Memory B cell (primary cell): Measurements from ENCODE around the gene KLK10.
A peak's percentile ranks its signal among the peaks of the same experiment; 100 is the strongest.

Source experiments
- ATAC-seq: fragments of 150-1000 bp; cut with Tn5 transposase; 2 replicates; pipeline ENCODE4 v1.10.0; 2021; ENCODE audit warnings: low read depth, mild to moderate bottlenecking, moderate library complexity
- DNase-seq, 2 donors: peaks; one replicate each; pipeline ENCODE4 v3.0.0; 2022; ENCODE audit warnings: low spot score in 2 of 2
- H3K27ac Mint-ChIP-seq: one replicate; pipeline ENCODE4 v1.8.0; 2022; ENCODE audit warnings: mild to moderate bottlenecking, moderate library complexity, mixed read lengths
- H3K27me3 Mint-ChIP-seq: one replicate; pipeline ENCODE4 v1.8.0; 2022; ENCODE audit warnings: mixed read lengths
- H3K36me3 Mint-ChIP-seq: one replicate; pipeline ENCODE4 v1.8.0; 2022; ENCODE audit warnings: mild to moderate bottlenecking, mixed read lengths
- H3K4me1 Mint-ChIP-seq: one replicate; pipeline ENCODE4 v1.8.0; 2022; ENCODE audit warnings: mixed read lengths
- H3K4me3 Mint-ChIP-seq: one replicate; pipeline ENCODE4 v1.8.0; 2022; ENCODE audit warnings: mild to moderate bottlenecking, moderate library complexity, mixed read lengths
- H3K9me3 Mint-ChIP-seq: one replicate; pipeline ENCODE4 v1.8.0; 2022; ENCODE audit warnings: mixed read lengths

KLK10 gene, protein sequence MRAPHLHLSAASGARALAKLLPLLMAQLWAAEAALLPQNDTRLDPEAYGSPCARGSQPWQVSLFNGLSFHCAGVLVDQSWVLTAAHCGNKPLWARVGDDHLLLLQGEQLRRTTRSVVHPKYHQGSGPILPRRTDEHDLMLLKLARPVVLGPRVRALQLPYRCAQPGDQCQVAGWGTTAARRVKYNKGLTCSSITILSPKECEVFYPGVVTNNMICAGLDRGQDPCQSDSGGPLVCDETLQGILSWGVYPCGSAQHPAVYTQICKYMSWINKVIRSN

DNA sequence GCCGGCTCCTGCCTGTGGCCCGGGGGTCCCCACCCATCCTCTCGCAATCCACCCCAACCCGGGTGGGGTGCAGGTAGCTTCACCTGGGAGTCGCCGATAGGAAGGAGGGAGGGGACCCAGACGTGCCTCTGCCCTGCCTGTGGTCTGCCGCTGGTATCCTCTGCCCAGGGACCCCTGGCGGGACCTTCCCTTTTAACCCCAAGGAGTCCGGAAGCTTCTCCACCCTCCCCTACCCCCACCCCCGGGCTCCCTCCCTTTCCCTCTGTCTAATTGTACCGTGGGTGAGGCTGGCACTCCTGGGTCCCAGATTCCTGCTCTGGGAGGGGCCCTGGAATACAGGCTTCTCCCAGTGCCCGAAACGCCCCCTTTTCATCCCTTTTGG, at the start of gene KLK10:
TSS of gene KLK10 (minus strand) at position 166 of the 382 bp plus-strand sequence. CDS start 579 bp downstream, outside the sequence.
- peaks cover 13% of the 10 kb centered on the region for H3K4me1 Mint-ChIP-seq
- H3K9me3 Mint-ChIP-seq: peaks cover 3% of the 10 kb centered on the region
- no peak within 1 kb of the TSS for H3K27ac Mint-ChIP-seq
- peak within 1 kb of the TSS; percentile 62 for H3K4me3 Mint-ChIP-seq
- peaks cover 7% of the 10 kb centered on the region for H3K36me3 Mint-ChIP-seq
- ATAC-seq (no peak), DNase-seq (no peak)
- H3K27me3 Mint-ChIP-seq: peaks cover 39% of the 10 kb centered on the region

DNA sequence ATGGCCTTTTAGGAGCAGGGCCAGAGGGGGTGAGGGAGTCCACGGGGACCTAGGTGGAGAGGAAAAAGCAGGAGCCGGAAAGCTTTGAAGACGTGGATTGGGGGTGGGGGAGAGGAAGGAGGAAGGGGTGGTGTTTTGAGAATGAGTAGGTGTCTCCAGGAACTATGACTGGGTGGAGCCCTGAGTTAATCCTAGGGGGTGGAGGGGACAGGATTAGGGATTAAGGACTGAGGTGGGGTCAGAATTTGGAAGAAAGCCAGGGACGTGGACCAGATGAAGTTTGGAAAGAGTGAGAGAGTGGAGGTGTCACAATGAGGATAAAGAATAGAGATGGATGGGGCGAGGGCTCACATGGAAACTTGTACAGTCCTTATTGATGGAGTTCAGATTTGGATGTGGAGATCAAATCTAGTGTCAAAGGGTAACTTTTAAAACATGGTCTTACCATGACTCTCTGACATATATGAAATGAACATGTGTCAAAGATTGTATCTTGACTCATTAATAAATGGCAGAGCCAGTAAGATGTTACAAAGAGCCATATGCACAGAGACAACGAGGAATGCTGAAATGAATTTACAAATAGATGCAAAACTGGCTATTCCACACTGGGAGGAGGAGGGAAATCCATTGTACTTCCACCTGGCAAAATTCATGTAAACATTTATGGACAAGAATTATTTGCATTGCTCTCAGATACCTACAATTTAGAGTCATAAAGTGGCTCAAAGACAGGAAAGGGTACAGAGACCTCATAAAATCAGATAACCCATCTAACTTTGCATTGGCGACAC, 47.1 kb upstream of the KLK10 start:
- no peak for DNase-seq
- H3K4me3 Mint-ChIP-seq: no peak overlapping the region
- H3K27me3 Mint-ChIP-seq: peaks cover 21% of the 10 kb centered on the region
- H3K36me3 Mint-ChIP-seq: peaks cover 8% of the 10 kb centered on the region
- no peak for ATAC-seq
- H3K27ac Mint-ChIP-seq: no peak overlapping the region
- peaks cover 4% of the 10 kb centered on the region for H3K4me1 Mint-ChIP-seq
- peaks cover 5% of the 10 kb centered on the region for H3K9me3 Mint-ChIP-seq

- Mint-ChIP-seq H3K4me1 (peaks cover 4% of the 10 kb centered on the region), H3K27me3 (peaks cover 29% of the 10 kb centered on the region), H3K36me3 (peaks cover 10% of the 10 kb centered on the region), H3K9me3 (peaks cover 11% of the 10 kb centered on the region), H3K27ac (no peak overlapping the region), H3K4me3 (no peak overlapping the region)
- DNase-seq (no peak), ATAC-seq (no peak)
Measured at GRCh38 chr19:51065221-51065960, 45.9 kb upstream of the KLK10 start.

DNA sequence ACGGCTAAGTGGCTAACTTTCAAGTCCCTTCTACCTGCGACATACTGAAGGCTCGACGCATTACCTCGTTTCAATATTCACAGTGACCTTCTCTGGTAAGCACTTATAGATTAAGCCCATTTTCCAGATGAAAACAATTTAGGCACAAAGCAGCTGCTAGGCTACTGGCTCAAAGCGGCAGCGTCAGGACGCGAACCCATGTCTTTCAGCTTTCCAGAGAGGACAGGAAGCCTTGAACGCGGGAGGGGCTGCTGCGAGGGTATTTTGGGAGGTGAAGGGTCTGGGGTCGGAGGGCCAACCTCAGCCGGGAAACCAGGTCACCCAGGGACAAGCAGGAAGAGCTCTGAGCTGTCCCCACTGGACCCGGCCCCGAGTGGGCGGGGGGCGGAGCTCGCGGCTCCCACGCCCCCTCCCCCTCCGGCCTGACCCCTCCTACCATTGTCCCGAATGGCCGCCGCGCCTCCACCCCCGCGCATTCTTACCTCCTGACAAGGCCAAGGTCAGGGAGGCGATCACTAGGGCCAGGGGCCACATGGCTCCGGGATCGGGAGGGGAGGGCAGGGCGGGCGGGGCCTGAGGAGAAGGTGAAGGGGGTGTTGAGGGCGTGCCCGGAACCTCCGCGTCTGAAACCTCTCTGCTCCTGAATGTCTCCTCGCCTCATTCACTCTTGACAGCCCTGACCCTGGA, 45.2 kb upstream of the KLK10 start, which contains the start of gene KLK13:
TSS of gene KLK13 (minus strand) at position 559 of the 687 bp plus-strand sequence. CDS start at position 534, 25 bp downstream.
- Mint-ChIP-seq H3K36me3 (peaks cover 10% of the 10 kb centered on the region), H3K27ac (no peak within 1 kb of the TSS), H3K4me1 (peaks cover 4% of the 10 kb centered on the region), H3K4me3 (no peak within 1 kb of the TSS), H3K9me3 (peaks cover 11% of the 10 kb centered on the region), H3K27me3 (peaks cover 32% of the 10 kb centered on the region)
- DNase-seq (no peak), ATAC-seq (no peak)

- Mint-ChIP-seq H3K4me3 (no peak overlapping the region), H3K36me3 (peaks cover 10% of the 10 kb centered on the region), H3K9me3 (peaks cover 11% of the 10 kb centered on the region), H3K27ac (no peak overlapping the region), H3K4me1 (peaks cover 4% of the 10 kb centered on the region), H3K27me3 (peaks cover 34% of the 10 kb centered on the region)
- ATAC-seq (no peak), DNase-seq (no peak)
Measured at GRCh38 chr19:51063664-51064063, 44.2 kb upstream of the KLK10 start.

DNA sequence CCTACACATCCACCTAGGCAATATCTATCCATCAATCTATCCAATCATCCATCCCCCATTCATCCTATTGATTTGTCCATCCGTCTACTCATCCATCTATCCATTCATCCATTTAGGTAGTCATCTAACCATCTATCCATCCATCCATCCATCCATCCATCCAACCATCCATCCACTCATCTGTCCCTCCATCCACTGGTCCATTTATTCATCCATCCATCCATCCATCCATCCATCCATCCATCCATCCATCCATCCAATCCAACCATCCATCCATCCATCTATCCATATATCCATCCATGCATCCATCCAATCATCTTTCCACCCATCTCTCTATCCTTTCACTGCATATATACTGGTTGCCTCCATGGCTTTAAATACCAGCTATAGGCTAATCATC, 41.5 kb upstream of the KLK10 start:
- Mint-ChIP-seq H3K27me3 (peaks cover 32% of the 10 kb centered on the region), H3K4me1 (peaks cover 4% of the 10 kb centered on the region), H3K27ac (no peak overlapping the region)

DNA sequence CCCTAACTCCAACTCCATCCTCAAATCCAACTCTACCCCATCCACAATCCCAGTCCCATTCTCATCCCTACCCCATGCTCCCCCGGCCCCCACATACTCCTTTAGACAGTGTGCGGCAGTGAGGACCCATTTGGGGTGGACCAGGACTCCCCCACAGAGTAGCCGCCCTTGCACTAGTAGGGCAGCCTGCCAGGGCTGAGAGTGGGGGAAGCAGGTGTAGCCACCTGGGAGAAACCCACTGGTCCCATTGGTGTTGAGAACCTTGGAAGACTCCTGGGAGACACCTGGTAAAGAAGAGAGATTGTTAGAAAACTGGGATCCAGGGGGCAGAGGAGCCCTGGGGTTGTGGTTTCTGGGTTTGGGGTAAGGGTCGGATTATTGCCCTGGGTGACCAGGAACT, 40.8 kb upstream of the KLK10 start:
- Mint-ChIP-seq H3K27me3 (peaks cover 34% of the 10 kb centered on the region), H3K27ac (no peak overlapping the region), H3K36me3 (peaks cover 3% of the 10 kb centered on the region), H3K4me3 (no peak overlapping the region), H3K4me1 (peaks cover 1% of the 10 kb centered on the region), H3K9me3 (peaks cover 10% of the 10 kb centered on the region)
- ATAC-seq (no peak), DNase-seq (no peak)

More for the DNA sequence above, 41.5 kb upstream of the KLK10 start:
- no peak overlapping the region for H3K4me3 Mint-ChIP-seq
- H3K9me3 Mint-ChIP-seq: peaks cover 10% of the 10 kb centered on the region
- H3K36me3 Mint-ChIP-seq: peaks cover 5% of the 10 kb centered on the region
- DNase-seq: no peak
- ATAC-seq: no peak

- no peak for ATAC-seq
- peaks cover 2% of the 10 kb centered on the region for H3K36me3 Mint-ChIP-seq
- peaks cover 35% of the 10 kb centered on the region for H3K27me3 Mint-ChIP-seq
- no peak overlapping the region for H3K27ac Mint-ChIP-seq
- H3K9me3 Mint-ChIP-seq: peaks cover 11% of the 10 kb centered on the region
- no peaks in the 10 kb centered on the region for H3K4me1 Mint-ChIP-seq
- no peak overlapping the region for H3K4me3 Mint-ChIP-seq
- no peak for DNase-seq
Measured at GRCh38 chr19:51059715-51060114, 40.2 kb upstream of the KLK10 start.

GRCh38 chr19:51055866-51056265, 36.4 kb upstream of the KLK10 start:
- Mint-ChIP-seq H3K4me3 (no peak overlapping the region), H3K27me3 (peaks cover 29% of the 10 kb centered on the region), H3K27ac (no peak overlapping the region), H3K4me1 (no peaks in the 10 kb centered on the region), H3K9me3 (peaks cover 7% of the 10 kb centered on the region), H3K36me3 (peaks cover 1% of the 10 kb centered on the region)
- DNase-seq: no peak
- ATAC-seq: no peak

GRCh38 chr19:51047031-51047335, 27.5 kb upstream of the KLK10 start:
- Mint-ChIP-seq H3K36me3 (no peaks in the 10 kb centered on the region), H3K9me3 (peaks cover 4% of the 10 kb centered on the region), H3K27me3 (peaks cover 5% of the 10 kb centered on the region), H3K4me3 (no peak overlapping the region), H3K4me1 (no peaks in the 10 kb centered on the region), H3K27ac (no peak overlapping the region)
- ATAC-seq (no peak), DNase-seq (no peak)

DNA sequence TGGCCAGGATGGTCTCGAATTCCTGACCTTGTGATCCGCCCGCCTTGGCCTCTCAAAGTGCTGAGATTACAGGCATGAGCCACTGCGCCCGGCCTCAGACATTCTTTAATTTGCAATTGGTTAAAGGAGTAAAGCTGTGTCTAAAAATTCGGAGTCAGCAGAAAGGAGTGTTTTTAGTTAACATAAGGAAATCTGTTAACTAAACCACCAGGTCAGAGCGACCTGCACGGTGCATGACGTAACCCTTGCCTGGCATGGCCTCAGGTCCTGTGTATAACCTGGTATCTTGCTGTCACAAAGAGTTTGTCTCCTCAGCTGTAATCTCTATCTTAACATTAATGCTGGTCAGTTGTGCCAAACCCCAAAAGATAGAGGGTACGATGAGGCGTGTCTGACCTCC, 24.8 kb upstream of the KLK10 start:
- H3K27ac Mint-ChIP-seq: no peak overlapping the region
- H3K4me3 Mint-ChIP-seq: no peak overlapping the region
- no peaks in the 10 kb centered on the region for H3K36me3 Mint-ChIP-seq
- peaks cover 5% of the 10 kb centered on the region for H3K27me3 Mint-ChIP-seq
- no peak for DNase-seq
- ATAC-seq: no peak
- peaks cover 4% of the 10 kb centered on the region for H3K9me3 Mint-ChIP-seq
- H3K4me1 Mint-ChIP-seq: no peaks in the 10 kb centered on the region

DNA sequence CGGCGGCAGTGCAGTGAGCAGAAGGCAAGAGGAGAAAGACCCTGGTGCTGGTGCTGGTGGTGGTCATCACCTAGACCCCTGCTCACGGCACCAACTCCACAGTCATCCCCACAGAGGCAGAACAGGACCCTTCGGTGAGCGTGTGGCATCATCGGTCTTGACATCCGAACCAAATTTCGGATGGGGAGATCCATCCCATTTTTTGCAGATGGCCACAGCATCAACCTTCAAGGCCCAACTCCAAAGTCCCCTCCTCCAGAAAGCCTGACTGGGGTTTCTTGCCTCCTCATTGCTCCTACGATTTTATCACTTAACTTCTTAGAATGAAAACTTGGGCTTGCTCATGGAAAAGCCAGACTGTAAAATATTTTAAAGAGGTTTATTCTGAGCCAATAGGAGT, 24.0 kb upstream of the KLK10 start:
- no peak overlapping the region for H3K27ac Mint-ChIP-seq
- no peaks in the 10 kb centered on the region for H3K36me3 Mint-ChIP-seq
- peaks cover 2% of the 10 kb centered on the region for H3K9me3 Mint-ChIP-seq
- no peak for DNase-seq
- H3K27me3 Mint-ChIP-seq: peaks cover 2% of the 10 kb centered on the region
- no peak for ATAC-seq
- no peaks in the 10 kb centered on the region for H3K4me1 Mint-ChIP-seq
- no peak overlapping the region for H3K4me3 Mint-ChIP-seq

- Mint-ChIP-seq H3K27me3 (peaks cover 2% of the 10 kb centered on the region), H3K9me3 (peaks cover 2% of the 10 kb centered on the region), H3K36me3 (no peaks in the 10 kb centered on the region), H3K4me3 (no peak overlapping the region), H3K27ac (no peak overlapping the region), H3K4me1 (no peaks in the 10 kb centered on the region)
- DNase-seq (no peak), ATAC-seq (no peak)
Measured at GRCh38 chr19:51040151-51040550, 20.6 kb upstream of the KLK10 start.

DNA sequence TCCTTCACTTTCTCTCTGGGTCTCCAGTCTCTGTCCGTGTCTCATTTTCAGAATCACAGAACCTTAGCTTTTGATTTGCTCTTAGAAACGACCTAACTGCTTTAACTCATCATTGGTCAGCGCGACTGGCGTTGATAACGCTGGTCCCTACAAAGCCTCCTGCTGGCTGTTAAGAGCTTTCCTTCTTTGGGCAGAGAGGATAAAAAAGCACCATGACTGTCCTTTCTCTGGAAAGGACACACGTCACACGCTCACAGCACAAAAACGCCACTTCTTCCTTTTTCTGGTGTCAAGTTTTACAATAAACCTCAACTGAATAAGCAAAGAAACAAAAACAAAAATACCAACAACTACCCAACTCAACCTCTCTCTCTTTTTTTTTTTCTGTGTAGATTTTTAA, 17.0 kb upstream of the KLK10 start:
- no peak overlapping the region for H3K27ac Mint-ChIP-seq
- H3K4me3 Mint-ChIP-seq: no peak overlapping the region
- H3K4me1 Mint-ChIP-seq: no peaks in the 10 kb centered on the region
- no peak for ATAC-seq
- peaks cover 14% of the 10 kb centered on the region for H3K27me3 Mint-ChIP-seq
- DNase-seq: no peak
- H3K9me3 Mint-ChIP-seq: no peaks in the 10 kb centered on the region
- no peaks in the 10 kb centered on the region for H3K36me3 Mint-ChIP-seq
